Measurements from ENCODE around the gene KRTAP20-2.

GRCh38 chr21:30620080-30620479, 14.9 kb upstream of the KRTAP20-2 start:
- TF ChIP-seq CTCF (IDR thresholded peaks at IDR 0.05), result no peak
- TF ChIP-seq EP300 (IDR thresholded peaks at IDR 0.05), result no peak
